ENCODE measurements around the gene DENND10.

The DENND10 gene

DNA sequence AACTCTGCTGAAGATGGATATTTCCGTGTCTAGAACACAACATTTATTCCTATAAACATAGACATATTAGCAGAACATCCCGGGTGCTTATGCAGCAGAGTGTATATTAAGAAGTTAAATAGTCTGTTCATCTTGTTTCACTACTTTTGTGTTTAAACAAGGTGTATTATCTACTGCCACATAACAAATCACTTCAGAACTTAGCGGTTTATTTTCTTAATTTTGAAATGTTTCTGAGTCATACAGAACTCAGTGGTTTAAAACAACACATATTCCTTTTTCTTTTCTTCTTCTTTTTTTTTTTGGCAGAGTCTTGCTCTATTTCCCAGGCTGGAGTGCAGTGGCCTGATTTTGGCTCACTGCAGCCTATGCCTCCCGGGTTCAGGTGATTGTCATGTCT, 25.8 kb downstream of the DENND10 start:
- H3K4me2 ChIP-seq (ENCODE audit: low read length), result no peak overlapping the region
- peaks cover 8% of the 10 kb centered on the region for H3K36me3 ChIP-seq (ENCODE audit: control insufficient read depth, insufficient read depth, low read length)
- H4K8ac ChIP-seq (ENCODE audit: low read depth, low read length), result no peak overlapping the region
- H2BK15ac ChIP-seq (replicated peaks; ENCODE audit: low read depth), result no peak overlapping the region
- DNase-seq, result no peak
- H3K18ac ChIP-seq (ENCODE audit: low read length), result no peak overlapping the region
- WGBS (ENCODE audit: extremely low coverage, insufficient coverage, low lambda C conversion rate), result no CpG with 5 or more reads among the region's 4 CpGs
- no peak overlapping the region for H2BK5ac ChIP-seq (ENCODE audit: low read length)
- no peak overlapping the region for H3K23ac ChIP-seq (ENCODE audit: low read length)
- no peak overlapping the region for H3K4me3 ChIP-seq (ENCODE audit: low read length)
- no peaks in the 10 kb centered on the region for H3K79me2 ChIP-seq (ENCODE audit: control insufficient read depth, insufficient read depth, low read length)
- no peaks in the 10 kb centered on the region for H3K4me1 ChIP-seq (ENCODE audit: control insufficient read depth, low read depth, low read length)
- H3K56ac ChIP-seq (ENCODE audit: low read length), result no peak overlapping the region
- no peak overlapping the region for H3K9ac ChIP-seq (ENCODE audit: low read length)
- H3K27ac ChIP-seq (ENCODE audit: low read depth, low read length), result no peak overlapping the region
- no peaks in the 10 kb centered on the region for H3K27me3 ChIP-seq (ENCODE audit: insufficient read depth, low read length, poor library complexity)
- no peaks in the 10 kb centered on the region for H3K79me1 ChIP-seq (ENCODE audit: low read length)
- H2BK120ac ChIP-seq (ENCODE audit: low read depth, low read length), result no peak overlapping the region
- H3K4ac ChIP-seq (ENCODE audit: low read depth, low read length), result no peak overlapping the region
- H2AK5ac ChIP-seq (ENCODE audit: low read length), result no peak overlapping the region
- no peak overlapping the region for H4K5ac ChIP-seq (ENCODE audit: low read length)

DNA sequence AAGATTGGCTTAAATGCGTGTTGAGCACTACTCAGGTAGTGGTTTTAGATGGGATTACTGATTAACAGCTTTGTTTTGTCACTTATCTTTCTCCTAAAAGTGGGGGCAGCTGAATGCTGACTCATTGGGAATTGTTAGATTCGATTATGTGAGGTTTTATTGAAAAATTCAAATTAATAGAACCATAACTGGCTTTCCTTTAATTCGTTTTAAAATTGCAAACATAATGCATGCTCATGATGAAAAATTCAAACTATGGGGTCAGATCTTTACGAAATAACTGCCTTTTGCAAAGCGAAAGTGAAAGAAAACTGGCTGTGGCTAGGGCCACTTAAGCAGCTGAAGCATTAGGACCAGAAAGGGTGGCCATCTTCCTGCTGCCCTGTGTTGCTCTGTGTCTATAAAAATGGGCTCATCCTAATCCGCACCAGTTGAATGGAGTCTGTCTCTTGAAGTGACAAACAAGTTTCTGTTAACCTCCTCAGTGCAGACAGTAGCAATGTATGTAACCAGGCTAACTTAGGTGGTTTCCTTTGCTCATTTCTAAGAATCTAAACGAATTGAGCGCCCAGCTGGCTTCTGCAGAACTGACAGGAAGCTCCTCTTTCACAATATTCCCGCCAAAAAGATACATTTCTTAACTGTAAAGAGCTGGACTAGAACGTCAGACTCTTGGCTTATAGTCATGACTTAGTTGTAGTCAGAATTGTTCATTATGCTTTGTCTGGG, 27.8 kb downstream of the DENND10 start:
- H2BK15ac ChIP-seq (replicated peaks; ENCODE audit: low read depth), result no peak overlapping the region
- no peak overlapping the region for H3K23ac ChIP-seq (ENCODE audit: low read length)
- H3K4ac ChIP-seq (ENCODE audit: low read depth, low read length), result no peak overlapping the region
- DNase-seq, result no peak
- no peak overlapping the region for H2AK5ac ChIP-seq (ENCODE audit: low read length)
- peaks cover 8% of the 10 kb centered on the region for H3K36me3 ChIP-seq (ENCODE audit: control insufficient read depth, insufficient read depth, low read length)
- no peak overlapping the region for H3K4me3 ChIP-seq (ENCODE audit: low read length)
- no peaks in the 10 kb centered on the region for H3K79me2 ChIP-seq (ENCODE audit: control insufficient read depth, insufficient read depth, low read length)
- no peaks in the 10 kb centered on the region for H3K4me1 ChIP-seq (ENCODE audit: control insufficient read depth, low read depth, low read length)
- H3K27ac ChIP-seq (ENCODE audit: low read depth, low read length), result no peak overlapping the region
- H3K27me3 ChIP-seq (ENCODE audit: insufficient read depth, low read length, poor library complexity), result no peaks in the 10 kb centered on the region
- H3K56ac ChIP-seq (ENCODE audit: low read length), result no peak overlapping the region
- H3K79me1 ChIP-seq (ENCODE audit: low read length), result no peaks in the 10 kb centered on the region
- H2BK5ac ChIP-seq (ENCODE audit: low read length), result no peak overlapping the region
- no peak overlapping the region for H3K9ac ChIP-seq (ENCODE audit: low read length)
- H3K18ac ChIP-seq (ENCODE audit: low read length), result no peak overlapping the region
- H4K5ac ChIP-seq (ENCODE audit: low read length), result no peak overlapping the region
- no peak overlapping the region for H3K4me2 ChIP-seq (ENCODE audit: low read length)
- no peak overlapping the region for H2BK120ac ChIP-seq (ENCODE audit: low read depth, low read length)
- WGBS (ENCODE audit: extremely low coverage, insufficient coverage, low lambda C conversion rate), result no CpG with 5 or more reads among the region's 10 CpGs
- no peak overlapping the region for H4K8ac ChIP-seq (ENCODE audit: low read depth, low read length)

DNA sequence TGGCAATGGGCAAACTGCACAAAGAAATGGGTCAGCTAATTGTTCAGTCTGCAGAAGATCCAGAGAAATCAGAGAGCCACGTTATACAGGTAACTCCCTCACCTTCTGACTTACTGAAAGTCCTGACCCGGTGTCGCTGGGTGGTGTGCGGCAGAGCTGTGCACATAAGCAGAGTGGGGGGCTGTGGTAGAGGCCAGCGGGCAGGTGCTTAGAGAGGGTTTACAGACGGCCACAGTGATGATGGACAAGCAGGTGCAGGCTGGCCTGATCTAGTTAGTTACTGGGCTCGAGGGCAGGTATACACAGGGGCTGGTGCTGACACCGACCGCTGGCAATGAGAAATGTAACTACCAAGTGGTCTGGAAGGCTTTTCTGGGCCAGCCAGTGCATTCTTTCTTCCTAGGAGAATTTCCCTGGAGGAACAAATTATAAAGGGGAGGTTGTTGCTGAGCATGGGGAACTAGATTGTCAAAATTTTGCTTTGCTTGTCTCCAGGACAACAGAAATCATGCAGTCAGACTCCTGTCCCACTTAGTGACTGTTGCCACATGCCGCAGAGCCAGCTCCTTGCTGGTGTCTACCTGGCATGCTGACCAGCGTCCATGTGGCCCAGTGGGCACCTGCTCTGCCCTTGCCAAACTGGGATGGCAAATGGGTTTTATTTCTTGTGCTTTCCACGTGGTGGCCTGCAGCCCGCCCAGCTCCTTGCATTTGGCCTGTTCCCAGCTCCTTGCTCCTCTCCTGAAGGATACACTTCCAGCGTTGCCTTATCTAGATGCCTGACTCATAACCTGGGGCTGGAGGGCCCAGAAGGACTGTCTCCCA, 28.8 kb downstream of the DENND10 start:
- no peaks in the 10 kb centered on the region for H3K79me2 ChIP-seq (ENCODE audit: control insufficient read depth, insufficient read depth, low read length)
- H2AK5ac ChIP-seq (ENCODE audit: low read length), result no peak overlapping the region
- no peak overlapping the region for H3K56ac ChIP-seq (ENCODE audit: low read length)
- no peak overlapping the region for H3K27ac ChIP-seq (ENCODE audit: low read depth, low read length)
- H2BK5ac ChIP-seq (ENCODE audit: low read length), result no peak overlapping the region
- H3K9ac ChIP-seq (ENCODE audit: low read length), result no peak overlapping the region
- H3K36me3 ChIP-seq (ENCODE audit: control insufficient read depth, insufficient read depth, low read length), result peaks cover 8% of the 10 kb centered on the region
- H3K79me1 ChIP-seq (ENCODE audit: low read length), result no peaks in the 10 kb centered on the region
- H4K8ac ChIP-seq (ENCODE audit: low read depth, low read length), result no peak overlapping the region
- no peak for DNase-seq
- H3K4me1 ChIP-seq (ENCODE audit: control insufficient read depth, low read depth, low read length), result no peaks in the 10 kb centered on the region
- no peak overlapping the region for H2BK120ac ChIP-seq (ENCODE audit: low read depth, low read length)
- no CpG with 5 or more reads among the region's 14 CpGs for WGBS (ENCODE audit: extremely low coverage, insufficient coverage, low lambda C conversion rate)
- no peak overlapping the region for H3K4ac ChIP-seq (ENCODE audit: low read depth, low read length)
- no peak overlapping the region for H3K4me3 ChIP-seq (ENCODE audit: low read length)
- H2BK15ac ChIP-seq (replicated peaks; ENCODE audit: low read depth), result no peak overlapping the region
- no peak overlapping the region for H3K18ac ChIP-seq (ENCODE audit: low read length)
- no peaks in the 10 kb centered on the region for H3K27me3 ChIP-seq (ENCODE audit: insufficient read depth, low read length, poor library complexity)
- H3K4me2 ChIP-seq (ENCODE audit: low read length), result no peak overlapping the region
- no peak overlapping the region for H4K5ac ChIP-seq (ENCODE audit: low read length)
- H3K23ac ChIP-seq (ENCODE audit: low read length), result no peak overlapping the region

DNA sequence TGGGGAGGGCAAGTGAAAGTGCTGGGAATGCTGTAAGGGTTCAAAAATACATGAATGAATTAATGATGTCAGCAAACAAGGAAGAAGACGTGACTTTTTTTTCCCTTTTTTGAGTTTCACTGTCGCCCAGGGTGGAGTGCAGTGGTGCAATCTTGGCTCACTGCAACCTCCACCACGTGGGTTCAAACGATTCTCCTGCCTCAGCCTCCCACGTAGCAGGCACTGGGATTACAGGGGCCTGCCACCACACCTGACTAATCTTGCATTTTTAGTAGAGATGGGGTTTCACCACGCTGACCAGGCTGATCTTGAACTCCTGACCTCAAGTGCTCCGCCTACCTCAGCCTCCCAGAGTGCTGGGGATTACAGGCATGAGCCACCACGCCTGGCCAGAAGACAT, 30.0 kb downstream of the DENND10 start:
- no CpG with 5 or more reads among the region's 8 CpGs for WGBS (ENCODE audit: extremely low coverage, insufficient coverage, low lambda C conversion rate)
- Histone ChIP-seq H3K4me1 (ENCODE audit: control insufficient read depth, low read depth, low read length) (no peaks in the 10 kb centered on the region), H3K27me3 (ENCODE audit: insufficient read depth, low read length, poor library complexity) (no peaks in the 10 kb centered on the region), H3K18ac (ENCODE audit: low read length) (no peak overlapping the region), H3K4me2 (ENCODE audit: low read length) (no peak overlapping the region), H4K5ac (ENCODE audit: low read length) (no peak overlapping the region), H3K36me3 (ENCODE audit: control insufficient read depth, insufficient read depth, low read length) (peaks cover 8% of the 10 kb centered on the region), H2AK5ac (ENCODE audit: low read length) (no peak overlapping the region), H3K79me1 (ENCODE audit: low read length) (no peaks in the 10 kb centered on the region), H3K23ac (ENCODE audit: low read length) (no peak overlapping the region), H3K4me3 (ENCODE audit: low read length) (no peak overlapping the region), H3K4ac (ENCODE audit: low read depth, low read length) (no peak overlapping the region), H3K27ac (ENCODE audit: low read depth, low read length) (no peak overlapping the region), H3K79me2 (ENCODE audit: control insufficient read depth, insufficient read depth, low read length) (no peaks in the 10 kb centered on the region), H2BK15ac (replicated peaks; ENCODE audit: low read depth) (no peak overlapping the region), H3K9ac (ENCODE audit: low read length) (no peak overlapping the region), H2BK120ac (ENCODE audit: low read depth, low read length) (no peak overlapping the region), H3K56ac (ENCODE audit: low read length) (no peak overlapping the region), H2BK5ac (ENCODE audit: low read length) (no peak overlapping the region), H4K8ac (ENCODE audit: low read depth, low read length) (no peak overlapping the region)
- DNase-seq, result no peak

DNA sequence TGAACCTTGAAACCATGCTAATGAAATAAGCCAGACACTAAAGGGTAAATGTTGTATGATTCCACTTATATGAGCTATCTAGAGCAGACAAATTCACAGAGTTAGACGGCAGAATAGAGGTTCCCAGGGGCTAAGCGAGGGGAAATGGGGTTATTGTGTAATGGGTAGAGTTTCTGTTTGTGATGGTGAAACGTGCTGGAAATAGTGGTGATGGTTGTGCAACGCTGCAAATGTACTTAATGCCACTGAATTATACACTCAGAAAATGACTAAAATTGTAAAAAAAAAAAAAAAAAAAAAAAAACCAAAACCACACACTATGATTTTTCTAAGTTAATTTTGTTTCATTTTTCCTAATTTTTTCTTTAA, 31.6 kb downstream of the DENND10 start:
- H2BK5ac ChIP-seq (ENCODE audit: low read length), result no peak overlapping the region
- H3K4ac ChIP-seq (ENCODE audit: low read depth, low read length), result no peak overlapping the region
- no peaks in the 10 kb centered on the region for H3K79me2 ChIP-seq (ENCODE audit: control insufficient read depth, insufficient read depth, low read length)
- H3K23ac ChIP-seq (ENCODE audit: low read length), result no peak overlapping the region
- no peaks in the 10 kb centered on the region for H3K79me1 ChIP-seq (ENCODE audit: low read length)
- H4K5ac ChIP-seq (ENCODE audit: low read length), result no peak overlapping the region
- no peak for DNase-seq
- no peak overlapping the region for H4K8ac ChIP-seq (ENCODE audit: low read depth, low read length)
- no peak overlapping the region for H3K9ac ChIP-seq (ENCODE audit: low read length)
- H3K27ac ChIP-seq (ENCODE audit: low read depth, low read length), result no peak overlapping the region
- no CpG with 5 or more reads among the region's 4 CpGs for WGBS (ENCODE audit: extremely low coverage, insufficient coverage, low lambda C conversion rate)
- no peak overlapping the region for H2BK15ac ChIP-seq (replicated peaks; ENCODE audit: low read depth)
- H3K18ac ChIP-seq (ENCODE audit: low read length), result no peak overlapping the region
- no peaks in the 10 kb centered on the region for H3K4me1 ChIP-seq (ENCODE audit: control insufficient read depth, low read depth, low read length)
- H3K4me2 ChIP-seq (ENCODE audit: low read length), result no peak overlapping the region
- H3K56ac ChIP-seq (ENCODE audit: low read length), result no peak overlapping the region
- H2AK5ac ChIP-seq (ENCODE audit: low read length), result no peak overlapping the region
- H2BK120ac ChIP-seq (ENCODE audit: low read depth, low read length), result no peak overlapping the region
- no peak overlapping the region for H3K4me3 ChIP-seq (ENCODE audit: low read length)
- no peaks in the 10 kb centered on the region for H3K27me3 ChIP-seq (ENCODE audit: insufficient read depth, low read length, poor library complexity)
- peaks cover 6% of the 10 kb centered on the region for H3K36me3 ChIP-seq (ENCODE audit: control insufficient read depth, insufficient read depth, low read length)
